PC-9 (cell line): ENCODE measurements around the gene KCNE2. TPM values are rescaled to one million over a fixed set of nuclear protein-coding genes. Genes with fewer than 3 reads are reported as not detected.

ENCODE experiments used
- BruUV-seq: library from RNA; stranded (reverse); fragments of 400-500 nt; replicated peaks from 2 replicates; lab custom pipeline; 2021; lab: Mats Ljungman, UMichigan
- CTCF ChIA-PET: fragments of 300-600 bp; sonication (Branson Sonifier 250); formaldehyde crosslinking; loops from one replicate; lab custom pipeline; 2022; ENCODE audit warnings: antibody characterized with exemption; lab: Charles Lee
- POLR2A ChIA-PET: fragments of 300-600 bp; sonication (Branson Sonifier 250); formaldehyde crosslinking; loops from one replicate; lab custom pipeline; 2022; ENCODE audit warnings: antibody characterized with exemption; ENCODE audit not compliant: unreplicated experiment; lab: Charles Lee
- DNase-seq, 2 experiments: peaks; one replicate each; pipeline versions ENCODE4 v3.0.0 to v3.0.0-alpha.2; 2015 to 2022; ENCODE audit warnings: mixed read lengths in 1 of 2
- H2AFZ ChIP-seq: fragments of 200-600 bp; sonication (generic); 2 replicates; pipeline ENCODE4 v1.8.1; 2017; ENCODE audit warnings: antibody characterized with exemption
- H3F3A ChIP-seq: fragments of 200-600 bp; sonication (generic); 2 replicates; pipeline ENCODE4 v1.8.1; 2017; ENCODE audit warnings: antibody characterized with exemption, mild to moderate bottlenecking, low read depth; ENCODE audit not compliant: insufficient read depth
- H3K27ac ChIP-seq: fragments of 200-600 bp; sonication (generic); 2 replicates; pipeline ENCODE4 v1.6.1; 2016; ENCODE audit warnings: mixed run types
- H3K27me3 ChIP-seq: fragments of 200-600 bp; sonication (generic); 2 replicates; pipeline ENCODE4 v1.6.1; 2016; ENCODE audit warnings: low read depth, mixed run types; ENCODE audit not compliant: insufficient read depth
- H3K36me3 ChIP-seq: fragments of 200-600 bp; sonication (generic); 2 replicates; pipeline ENCODE4 v1.6.1; 2016; ENCODE audit warnings: low read depth, mixed run types
- H3K4me1 ChIP-seq: fragments of 200-600 bp; sonication (generic); replicated peaks from 2 replicates; pipeline ENCODE4 v1.6.1; 2016; ENCODE audit warnings: mixed run types; ENCODE audit not compliant: insufficient read depth
- H3K4me2 ChIP-seq: fragments of 200-600 bp; sonication (generic); 2 replicates; pipeline ENCODE4 v1.6.1; 2017; ENCODE audit warnings: mixed run types
- H3K4me3 ChIP-seq: fragments of 200-600 bp; sonication (generic); 2 replicates; pipeline ENCODE4 v1.6.1; 2016; ENCODE audit warnings: mixed run types
- H3K79me2 ChIP-seq: fragments of 200-600 bp; sonication (generic); 2 replicates; pipeline ENCODE4 v1.6.1; 2017; ENCODE audit warnings: low read depth, mixed run types
- H3K9me2 ChIP-seq: fragments of 200-600 bp; sonication (generic); 2 replicates; pipeline ENCODE4 v1.8.1; 2017; ENCODE audit warnings: mild to moderate bottlenecking; ENCODE audit not compliant: insufficient read depth
- H3K9me3 ChIP-seq: fragments of 200-600 bp; sonication (generic); 2 replicates; pipeline ENCODE4 v1.8.1; 2016; ENCODE audit warnings: low read depth; ENCODE audit not compliant: insufficient read depth
- H4K20me1 ChIP-seq: fragments of 200-600 bp; sonication (generic); 2 replicates; pipeline ENCODE4 v1.8.1; 2017; ENCODE audit not compliant: insufficient read depth
- EZH2 ChIP-seq: fragments of 200-600 bp; sonication (generic); IDR thresholded peaks from 2 replicates; pipeline ENCODE4 v1.8.0; 2017; ENCODE audit warnings: antibody characterized with exemption, low read depth
- intact Hi-C: fragments of 100-400 bp; cut with micrococcal nuclease; formaldehyde crosslinking; loops from one replicate; pipeline ENCODE4 v1.10.0; 2022; ENCODE audit not compliant: unreplicated experiment
- total RNA-seq: library from RNA; stranded (reverse); gene quantifications from 2 replicates; pipeline ENCODE4 v1.2.3, GENCODE V29; 2021
- TF ChIP-seq, protein P1 (sequence below): fragments of 200-600 bp; sonication (generic); conservative IDR thresholded peaks from 2 replicates; pipeline ENCODE4 v1.6.1; 2017; ENCODE audit warnings: mixed run types, antibody characterized with exemption, mild to moderate bottlenecking, moderate library complexity

KCNE2 gene
- total RNA-seq, 1 experiment from 2014 or later, result not detected

DNA sequence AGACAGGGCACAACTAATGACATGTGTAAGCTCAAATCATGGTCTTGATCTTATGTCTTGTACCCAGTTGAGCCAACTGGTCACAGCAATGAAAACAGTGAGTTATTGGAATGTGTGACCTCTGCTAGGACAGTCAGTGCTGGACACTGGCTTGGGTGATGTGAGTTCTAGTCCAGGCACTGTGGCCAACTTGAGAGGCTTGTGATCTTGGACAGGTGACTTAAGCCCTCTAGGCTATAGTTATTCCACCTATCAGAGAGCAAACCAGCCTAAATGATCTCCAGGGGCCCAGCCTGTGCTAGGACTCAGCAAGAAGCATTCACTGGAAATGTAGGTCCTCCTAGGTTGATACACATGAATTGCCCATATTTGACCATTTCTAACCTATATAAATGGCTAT lies 1.1 kb downstream of the KCNE2 start:
- CTCF ChIA-PET, result interaction anchor here (0.7 kb wide), 1 partner anchor 373 kb away, joined by 4 read pairs; no protein-coding TSS in a partner anchor
- H3K4me2 ChIP-seq, result no peak overlapping the region
- H3F3A ChIP-seq, result no peaks in the 10 kb centered on the region
- no peak overlapping the region for H2AFZ ChIP-seq
- TF ChIP-seq, protein P1, sequence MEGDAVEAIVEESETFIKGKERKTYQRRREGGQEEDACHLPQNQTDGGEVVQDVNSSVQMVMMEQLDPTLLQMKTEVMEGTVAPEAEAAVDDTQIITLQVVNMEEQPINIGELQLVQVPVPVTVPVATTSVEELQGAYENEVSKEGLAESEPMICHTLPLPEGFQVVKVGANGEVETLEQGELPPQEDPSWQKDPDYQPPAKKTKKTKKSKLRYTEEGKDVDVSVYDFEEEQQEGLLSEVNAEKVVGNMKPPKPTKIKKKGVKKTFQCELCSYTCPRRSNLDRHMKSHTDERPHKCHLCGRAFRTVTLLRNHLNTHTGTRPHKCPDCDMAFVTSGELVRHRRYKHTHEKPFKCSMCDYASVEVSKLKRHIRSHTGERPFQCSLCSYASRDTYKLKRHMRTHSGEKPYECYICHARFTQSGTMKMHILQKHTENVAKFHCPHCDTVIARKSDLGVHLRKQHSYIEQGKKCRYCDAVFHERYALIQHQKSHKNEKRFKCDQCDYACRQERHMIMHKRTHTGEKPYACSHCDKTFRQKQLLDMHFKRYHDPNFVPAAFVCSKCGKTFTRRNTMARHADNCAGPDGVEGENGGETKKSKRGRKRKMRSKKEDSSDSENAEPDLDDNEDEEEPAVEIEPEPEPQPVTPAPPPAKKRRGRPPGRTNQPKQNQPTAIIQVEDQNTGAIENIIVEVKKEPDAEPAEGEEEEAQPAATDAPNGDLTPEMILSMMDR, result no peak
- TF ChIP-seq EZH2, result no peak
- BruUV-seq, result no TSS peak
- H3K4me1 ChIP-seq, result no peaks in the 10 kb centered on the region
- POLR2A ChIA-PET, result no interaction called here
- no peaks in the 10 kb centered on the region for H3K9me2 ChIP-seq
- no peaks in the 10 kb centered on the region for H3K36me3 ChIP-seq
- intact Hi-C loops, result no loop called here
- DNase-seq, result no peak
- H3K79me2 ChIP-seq, result no peaks in the 10 kb centered on the region
- H4K20me1 ChIP-seq, result no peaks in the 10 kb centered on the region
- no peak overlapping the region for H3K27ac ChIP-seq
- H3K27me3 ChIP-seq, result no peaks in the 10 kb centered on the region
- no peak overlapping the region for H3K4me3 ChIP-seq
- H3K9me3 ChIP-seq, result no peaks in the 10 kb centered on the region

DNA sequence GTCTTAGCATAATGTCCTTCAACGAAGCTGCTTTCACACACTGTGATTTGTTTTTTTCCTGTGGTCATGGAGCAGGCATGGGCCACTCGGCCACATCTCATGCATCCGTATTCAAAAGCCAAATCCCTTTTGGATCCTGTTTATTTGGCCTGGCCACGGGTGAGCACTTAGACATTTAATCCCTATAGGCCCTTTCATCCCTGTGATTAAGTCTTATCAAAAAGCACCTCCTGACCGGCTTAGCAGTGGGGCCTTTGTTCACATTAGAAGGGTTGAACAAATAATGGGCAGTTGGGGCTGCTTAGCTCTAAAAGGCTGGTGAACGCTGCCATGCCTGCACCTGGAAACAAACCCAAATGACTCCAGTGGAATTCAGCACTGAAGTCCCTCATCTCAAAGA lies 2.0 kb downstream of the KCNE2 start:
- DNase-seq, result no peak
- Histone ChIP-seq H3K4me1 (no peaks in the 10 kb centered on the region), H3K36me3 (no peaks in the 10 kb centered on the region), H3K9me3 (no peaks in the 10 kb centered on the region), H3K9me2 (no peaks in the 10 kb centered on the region), H3K79me2 (no peaks in the 10 kb centered on the region), H3K4me3 (no peak overlapping the region), H2AFZ (no peak overlapping the region), H3K4me2 (no peak overlapping the region), H3K27ac (no peak overlapping the region), H3K27me3 (no peaks in the 10 kb centered on the region), H3F3A (no peaks in the 10 kb centered on the region), H4K20me1 (no peaks in the 10 kb centered on the region)
- TF ChIP-seq, protein P1, result no peak
- TF ChIP-seq EZH2, result no peak
- intact Hi-C loops, result no loop called here
- ChIA-PET CTCF (no interaction called here), POLR2A (no interaction called here)
- no TSS peak for BruUV-seq

DNA sequence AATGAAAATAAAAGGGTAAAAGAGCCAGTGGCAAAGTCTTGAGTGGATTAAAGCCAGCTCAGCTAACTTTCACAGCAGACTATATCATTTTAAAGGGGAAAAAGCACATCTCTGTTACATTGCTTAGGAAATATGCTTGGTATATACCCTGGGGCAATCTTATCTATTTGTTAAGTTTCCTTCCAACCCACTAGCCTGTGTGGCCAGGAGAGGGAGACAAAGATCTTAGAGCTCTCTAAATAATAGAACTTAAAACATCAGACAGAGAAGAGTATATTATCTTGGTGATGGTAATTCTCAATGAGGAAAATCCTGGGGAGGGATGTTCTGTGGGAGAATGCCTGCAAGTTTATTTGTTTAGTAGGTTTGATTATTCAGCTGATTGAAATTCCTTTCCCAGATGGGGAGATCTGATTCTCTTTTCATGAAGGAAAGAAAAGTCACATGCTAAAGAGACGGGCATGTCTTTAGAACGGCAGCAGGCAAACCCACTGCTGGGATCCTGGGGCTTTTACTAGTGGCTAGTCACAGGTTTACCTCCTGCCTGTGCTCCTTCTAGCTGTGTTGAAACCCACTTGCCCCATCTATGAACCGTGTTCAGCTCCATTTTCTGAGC lies 3.6 kb downstream of the KCNE2 start:
- no TSS peak for BruUV-seq
- no peaks in the 10 kb centered on the region for H3K36me3 ChIP-seq
- intact Hi-C loops, result no loop called here

More for the DNA sequence above, 3.6 kb downstream of the KCNE2 start:
- Histone ChIP-seq H4K20me1 (no peaks in the 10 kb centered on the region), H2AFZ (no peak overlapping the region), H3K27ac (no peak overlapping the region), H3K4me1 (no peaks in the 10 kb centered on the region), H3K27me3 (no peaks in the 10 kb centered on the region), H3K9me2 (no peaks in the 10 kb centered on the region), H3K4me2 (no peak overlapping the region), H3F3A (no peaks in the 10 kb centered on the region), H3K4me3 (no peak overlapping the region), H3K9me3 (no peaks in the 10 kb centered on the region), H3K79me2 (no peaks in the 10 kb centered on the region)
- DNase-seq, result peak; percentile 57 to 80
- TF ChIP-seq EZH2, result no peak
- TF ChIP-seq, protein P1, result peak; percentile 76
- POLR2A ChIA-PET, result no interaction called here
- CTCF ChIA-PET, result interaction anchor here (0.6 to 0.7 kb wide), 2 partner anchors 305 to 1656 kb away, joined by 4 to 16 read pairs; no protein-coding TSS in a partner anchor
